Large intestine (tissue), 3 donors: ENCODE measurements around the gene CIT. TPM values are rescaled to one million over a fixed set of nuclear protein-coding genes. Genes with fewer than 3 reads are reported as not detected.

ENCODE experiments used
- DNase-seq, 2 donors: peaks; one replicate each; pipeline versions ENCODE4 v3.0.0 to v3.0.0-alpha.2; 2013
- H3K27ac ChIP-seq: one replicate; pipeline ENCODE4 v1.5.1; 2013; ENCODE audit warnings: low read length
- H3K27me3 ChIP-seq: 2 replicates; pipeline ENCODE4 v1.6.1; 2013; ENCODE audit warnings: low read length; ENCODE audit not compliant: control insufficient read depth, insufficient read depth
- H3K36me3 ChIP-seq: 2 replicates; pipeline ENCODE4 v1.6.1; 2013; ENCODE audit warnings: low read length; ENCODE audit not compliant: control insufficient read depth, insufficient read depth
- H3K4me1 ChIP-seq: one replicate; pipeline ENCODE4 v1.6.1; 2013; ENCODE audit warnings: low read length; ENCODE audit not compliant: control insufficient read depth, insufficient read depth
- H3K4me3 ChIP-seq: one replicate; pipeline ENCODE4 v1.5.1; 2013; ENCODE audit warnings: low read length
- H3K9me3 ChIP-seq: one replicate; pipeline ENCODE4 v1.6.1; 2013; ENCODE audit warnings: mild to moderate bottlenecking, low read depth, low read length, moderate library complexity; ENCODE audit not compliant: control insufficient read depth
- WGBS: methylation state at CpG from one replicate; pipeline ENCODE4 v1.1.5; 2013; ENCODE audit warnings: low lambda C conversion rate; ENCODE audit not compliant: insufficient coverage; 5-methylcytosine and 5-hydroxymethylcytosine counted together
- polyA plus RNA-seq: library from polyadenylated mRNA; unstranded; fragments of 120-200 nt; gene quantifications from one replicate; pipeline ENCODE4 v1.2.1, GENCODE V29; 2013

CIT gene
- polyA plus RNA-seq, 1 donor, result 9.4 TPM

GRCh38 chr12:119691202-119691810 lies 185.8 kb downstream of the CIT start:
- Histone ChIP-seq H3K36me3 (no peaks in the 10 kb centered on the region), H3K9me3 (no peaks in the 10 kb centered on the region), H3K27me3 (no peaks in the 10 kb centered on the region), H3K27ac (peak overlapping the region; percentile 93), H3K4me1 (peaks cover 46% of the 10 kb centered on the region), H3K4me3 (no peak overlapping the region)
- peak in 1 of 2 donors; percentile 63 for DNase-seq
- no CpG with 5 or more reads among the region's 6 CpGs for WGBS

DNA sequence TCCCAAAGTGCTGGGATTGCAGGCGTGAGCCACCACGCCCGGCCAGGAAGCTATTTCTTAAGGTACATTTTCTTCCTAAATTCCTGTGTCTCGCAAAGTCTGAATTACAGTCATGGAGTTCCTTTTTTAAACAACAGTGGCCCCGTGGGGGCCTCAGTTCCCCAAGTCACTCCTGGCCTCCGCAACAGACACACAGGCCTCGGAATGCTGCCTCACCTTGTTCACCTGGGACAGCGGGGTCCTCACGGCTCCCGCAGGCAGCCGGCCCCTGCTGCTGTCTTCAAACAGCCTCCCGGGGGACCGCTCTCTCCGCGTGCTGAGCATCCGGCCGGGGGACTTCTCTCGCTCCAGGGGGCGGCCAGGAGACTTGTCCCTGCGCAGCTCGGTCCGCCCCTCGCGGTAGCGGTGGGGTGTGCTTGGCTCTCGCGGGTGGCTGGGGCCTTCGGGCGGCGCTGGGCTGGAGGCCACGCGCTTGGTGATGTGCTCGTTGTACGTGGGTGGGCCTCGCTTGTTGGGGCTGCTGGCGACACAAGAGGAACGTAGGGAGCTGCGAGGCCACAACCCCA lies 187.1 kb downstream of the CIT start:
- H3K4me1 ChIP-seq, result peaks cover 53% of the 10 kb centered on the region
- no peaks in the 10 kb centered on the region for H3K27me3 ChIP-seq
- no peak for DNase-seq
- H3K36me3 ChIP-seq, result no peaks in the 10 kb centered on the region
- H3K9me3 ChIP-seq, result no peaks in the 10 kb centered on the region
- WGBS, result no CpG with 5 or more reads among the region's 38 CpGs
- no peak overlapping the region for H3K4me3 ChIP-seq
- H3K27ac ChIP-seq, result no peak overlapping the region

GRCh38 chr12:119687879-119688278 lies 189.2 kb downstream of the CIT start:
- Histone ChIP-seq H3K9me3 (no peaks in the 10 kb centered on the region), H3K4me1 (peaks cover 53% of the 10 kb centered on the region)
- no CpG with 5 or more reads among the region's 9 CpGs for WGBS

GRCh38 chr12:119687406-119687805 lies 189.7 kb downstream of the CIT start:
- no peak overlapping the region for H3K27ac ChIP-seq
- H3K4me3 ChIP-seq, result no peak overlapping the region
- H3K9me3 ChIP-seq, result no peaks in the 10 kb centered on the region
- H3K27me3 ChIP-seq, result no peaks in the 10 kb centered on the region
- peaks cover 54% of the 10 kb centered on the region for H3K4me1 ChIP-seq
- WGBS, result 100% methylated on average over 3 of the region's 14 CpGs
- no peaks in the 10 kb centered on the region for H3K36me3 ChIP-seq
- no peak for DNase-seq

More at GRCh38 chr12:119687879-119688278, 189.2 kb downstream of the CIT start:
- Histone ChIP-seq H3K36me3 (no peaks in the 10 kb centered on the region), H3K27me3 (no peaks in the 10 kb centered on the region), H3K27ac (no peak overlapping the region), H3K4me3 (no peak overlapping the region)
- DNase-seq, result no peak

DNA sequence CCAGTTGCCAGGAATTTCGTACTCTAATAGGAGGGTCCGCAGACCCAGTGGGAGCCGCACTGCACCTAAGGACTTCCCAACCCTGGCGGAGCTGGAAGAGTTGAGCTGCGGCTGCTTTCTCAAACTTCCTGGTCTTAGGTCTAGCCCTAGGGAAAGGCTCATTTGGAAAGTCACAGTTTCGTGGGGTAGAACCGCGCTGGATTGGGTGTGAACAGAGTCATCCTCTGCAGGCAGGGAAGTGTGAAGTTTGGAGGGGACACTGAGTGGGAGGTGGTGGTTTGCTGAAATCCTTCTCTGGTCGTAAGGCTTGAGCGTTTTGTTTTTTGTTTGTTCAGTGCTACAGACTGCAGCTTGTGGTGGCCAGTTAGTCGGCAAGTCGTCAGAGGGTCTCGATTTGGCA lies 190.3 kb downstream of the CIT start:
- WGBS, result no CpG with 5 or more reads among the region's 13 CpGs
- Histone ChIP-seq H3K36me3 (peaks cover 4% of the 10 kb centered on the region), H3K27ac (no peak overlapping the region), H3K9me3 (no peaks in the 10 kb centered on the region), H3K27me3 (no peaks in the 10 kb centered on the region), H3K4me3 (no peak overlapping the region), H3K4me1 (peaks cover 54% of the 10 kb centered on the region)
- no peak for DNase-seq

GRCh38 chr12:119686355-119686754 lies 190.8 kb downstream of the CIT start:
- DNase-seq, result peak in 1 of 2 donors; percentile 46
- peaks cover 54% of the 10 kb centered on the region for H3K4me1 ChIP-seq
- H3K27ac ChIP-seq, result no peak overlapping the region
- H3K4me3 ChIP-seq, result no peak overlapping the region
- H3K9me3 ChIP-seq, result no peaks in the 10 kb centered on the region
- 100% methylated on average over 1 of the region's 12 CpGs for WGBS
- H3K36me3 ChIP-seq, result peaks cover 8% of the 10 kb centered on the region
- H3K27me3 ChIP-seq, result no peaks in the 10 kb centered on the region

- H3K27ac ChIP-seq, result peak overlapping the region; percentile 84
- H3K27me3 ChIP-seq, result no peaks in the 10 kb centered on the region
- no peak overlapping the region for H3K4me3 ChIP-seq
- WGBS, result 60% methylated on average over 1 of the region's 4 CpGs
- DNase-seq, result no peak
- peaks cover 55% of the 10 kb centered on the region for H3K4me1 ChIP-seq
- H3K9me3 ChIP-seq, result no peaks in the 10 kb centered on the region
- H3K36me3 ChIP-seq, result peaks cover 17% of the 10 kb centered on the region
Measured at GRCh38 chr12:119685375-119685774, 191.7 kb downstream of the CIT start.

GRCh38 chr12:119684711-119685369 lies 192.3 kb downstream of the CIT start:
- Histone ChIP-seq H3K9me3 (no peaks in the 10 kb centered on the region), H3K4me1 (peaks cover 60% of the 10 kb centered on the region), H3K27me3 (no peaks in the 10 kb centered on the region), H3K4me3 (no peak overlapping the region), H3K27ac (peak overlapping the region; percentile 84), H3K36me3 (peaks cover 22% of the 10 kb centered on the region)
- 76% methylated on average over 3 of the region's 10 CpGs for WGBS
- peak in 1 of 2 donors; percentile 52 for DNase-seq

- H3K27ac ChIP-seq, result peak overlapping the region; percentile 84
Measured at GRCh38 chr12:119683816-119684215, 193.3 kb downstream of the CIT start.

DNA sequence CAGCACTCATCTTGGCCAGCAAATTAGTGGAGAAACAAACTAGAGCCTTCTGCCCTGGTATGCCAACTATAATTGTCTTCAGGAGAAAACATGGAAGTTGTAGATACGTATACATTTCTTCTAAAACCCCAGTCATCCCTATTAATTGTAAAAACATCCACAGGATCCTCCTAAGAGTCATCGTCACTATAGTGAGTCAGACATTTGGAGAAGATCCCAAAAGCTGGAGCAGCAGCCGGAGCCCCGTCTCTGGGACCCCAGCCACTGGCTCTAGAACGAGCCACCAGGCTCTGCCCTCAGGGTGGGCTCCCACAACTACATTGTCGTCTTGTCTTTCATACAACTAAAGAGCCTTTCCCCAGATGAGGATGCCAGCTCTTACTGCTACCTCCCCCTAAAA lies 193.7 kb downstream of the CIT start:
- Histone ChIP-seq H3K4me1 (peaks cover 67% of the 10 kb centered on the region), H3K27ac (peak overlapping the region; percentile 84), H3K36me3 (peaks cover 36% of the 10 kb centered on the region), H3K4me3 (no peak overlapping the region), H3K27me3 (no peaks in the 10 kb centered on the region), H3K9me3 (no peaks in the 10 kb centered on the region)
- no peak for DNase-seq
- no CpG with 5 or more reads among the region's 6 CpGs for WGBS

More at GRCh38 chr12:119683816-119684215, 193.3 kb downstream of the CIT start:
- Histone ChIP-seq H3K4me3 (no peak overlapping the region), H3K36me3 (peaks cover 32% of the 10 kb centered on the region), H3K4me1 (peaks cover 67% of the 10 kb centered on the region), H3K9me3 (no peaks in the 10 kb centered on the region), H3K27me3 (no peaks in the 10 kb centered on the region)
- WGBS, result no CpG with 5 or more reads among the region's 3 CpGs
- DNase-seq, result peak; percentile 71 to 87
